Pancreas (tissue), 10 donors: ENCODE measurements around the gene AGPAT4. TPM values are rescaled to one million over a fixed set of nuclear protein-coding genes. Genes with fewer than 3 reads are reported as not detected.

Experiments
- ATAC-seq, 4 donors: fragments of 200-7000 bp; cut with Tn5 transposase; one replicate each; pipeline versions ENCODE4 v1.8.0 to v1.9.1; 2020; ENCODE audit warnings: mild to moderate bottlenecking in 4 of 4, moderate library complexity in 4 of 4
- DNase-seq, 6 donors: peaks; one replicate each; pipeline ENCODE4 v3.0.0-alpha.2; 2020
- FAIRE-seq: peaks from 2 replicates; lab custom pipeline; 2012; peaks lifted over from hg19 to GRCh38; lab: Jason Lieb, UNC
- H3K27ac ChIP-seq, 4 donors: fragments of 200-600 bp; sonication (generic); 1 replicate in 3 of 4; 2 replicates in 1 of 4; pipeline versions ENCODE4 v1.5.0 to v1.8.0; 2020
- H3K27me3 ChIP-seq, 4 donors: fragments of 200-600 bp; one replicate each; pipeline ENCODE4 v1.8.0; 2021
- H3K36me3 ChIP-seq, 3 donors: fragments of 200-600 bp; sonication (generic) in 1 of 3; one replicate each; pipeline versions ENCODE4 v1.5.0 to v1.8.0; 2020 to 2021
- H3K4me1 ChIP-seq, 3 donors: fragments of 200-600 bp; one replicate each; pipeline ENCODE4 v1.8.0; 2021
- H3K4me3 ChIP-seq, 4 donors: fragments of 200-600 bp; sonication (generic) in 2 of 4; one replicate each; pipeline versions ENCODE4 v1.5.0 to v1.8.0; 2020 to 2021
- H3K9me3 ChIP-seq, 4 donors: fragments of 200-600 bp; one replicate each; pipeline ENCODE4 v1.8.0; 2021
- CTCF ChIP-seq, 4 donors: fragments of 200-600 bp; sonication (generic) in 3 of 4; IDR thresholded peaks; one replicate each; pipeline versions ENCODE4 v1.5.0 to v1.8.0; 2021; ENCODE audit warnings: antibody characterized with exemption in 4 of 4
- WGBS, 2 donors: extraction: QIAGEN DNeasy Blood & Tissue Kit; methylation state at CpG; one replicate each; pipeline ENCODE4 v1.1.7; 2013; 5-methylcytosine and 5-hydroxymethylcytosine counted together
- intact Hi-C, 3 donors: fragments of 100-400 bp; cut with DNase I; formaldehyde crosslinking; loops; one replicate each; pipeline versions ENCODE4 v1.11.1 to v1.14.2; 2022
- polyA plus RNA-seq, 2 donors: library from polyadenylated mRNA; stranded (reverse); fragments of 200-250 nt; gene quantifications; one replicate each; pipeline ENCODE4 v1.2.3, GENCODE V29; 2013
- total RNA-seq, 6 donors: library from RNA; stranded (reverse); fragmentation: NEBNext Ultra II Directional in 4 of 6; extraction: Animal tissue kit (Norgen Biotek cat#: 25700) in 4 of 6; gene quantifications; one replicate each; pipeline versions ENCODE4 v1.2.1 to v1.2.4, GENCODE V29; 2021 to 2023
- donor health status: healthy with polysubstance abuse.
- donor health status: DM: no; HTN: no; CAD: no; lungs with moderate emphysema.
- donor health status: DM: no; HTN: no; CAD: no.
- donor health status: control.
- donor health status: control.
- donor health status: Bipolar disorder and iron deficiency.
- donor health status: DM: yes; HTN: yes; CAD: no.
- donor health status: DM: no; HTN: no; CAD: no.
- donor health status: DM: no; HTN: no; CAD: no.
- donor health status: DM: yes; HTN: yes; CAD: no.

The AGPAT4 gene
- total and polyA plus RNA-seq, 8 donors = 1.6 to 6.4 (median 2.3) TPM

DNA sequence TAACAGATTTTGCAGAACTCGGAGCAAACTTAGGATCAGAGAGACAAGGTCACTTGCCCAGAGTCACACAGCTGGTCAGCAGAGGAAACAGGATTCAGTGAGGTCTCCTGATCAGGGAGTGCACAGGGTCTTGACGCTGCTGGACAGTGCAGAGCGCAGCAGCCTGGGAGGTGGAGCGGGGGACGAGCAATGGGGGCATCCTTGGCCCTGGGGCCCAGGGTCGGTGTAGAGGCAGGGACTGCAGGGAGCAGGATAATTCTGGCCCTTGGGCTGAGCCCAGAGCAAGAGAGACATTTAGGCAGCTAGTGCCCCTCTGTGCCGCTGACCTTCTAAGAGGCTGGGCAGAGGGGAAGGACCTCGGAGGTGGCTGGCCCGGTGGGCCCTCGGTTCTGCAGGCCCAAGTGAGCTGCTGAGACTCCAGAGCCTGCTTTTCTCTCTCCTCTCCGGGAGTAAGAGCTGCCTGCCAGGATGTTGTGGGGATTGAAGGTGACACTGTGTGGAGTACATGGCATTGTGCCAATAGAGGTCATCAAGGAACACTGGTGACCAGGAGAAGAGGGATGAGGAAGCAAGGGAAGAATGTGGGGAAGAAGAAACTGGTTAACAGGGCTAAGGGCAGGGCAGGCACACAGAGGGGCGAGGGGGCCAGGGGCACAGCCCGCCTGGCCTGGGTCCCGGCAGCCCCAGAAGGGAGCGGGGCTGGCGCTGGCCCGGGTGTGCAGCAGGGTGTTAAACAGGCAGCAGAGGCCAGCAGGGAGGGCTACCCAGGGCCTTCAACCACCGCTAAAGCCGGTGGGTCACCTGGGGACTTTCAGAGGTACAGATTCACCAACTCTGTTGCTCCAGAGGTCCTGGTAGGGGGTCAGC lies 122.0 kb downstream of the AGPAT4 start:
- no peak for DNase-seq
- H3K4me1 ChIP-seq = no peaks in the 10 kb centered on the region
- no peak for FAIRE-seq
- H3K4me3 ChIP-seq = no peak overlapping the region
- TF ChIP-seq CTCF (IDR thresholded peaks at IDR 0.05) = no peak
- H3K36me3 ChIP-seq = no peaks in the 10 kb centered on the region
- WGBS, 2 donors = 90 to 92% methylated on average over 18 to 19 of the region's 19 CpGs
- H3K9me3 ChIP-seq = no peaks in the 10 kb centered on the region
- intact Hi-C loops = loop anchor here in 1 of 3 donors (10.0 kb wide), 1 partner anchor 223 kb away; no protein-coding TSS in a partner anchor
- H3K27ac ChIP-seq = no peak overlapping the region
- no peaks in the 10 kb centered on the region for H3K27me3 ChIP-seq
- no peak for ATAC-seq

DNA sequence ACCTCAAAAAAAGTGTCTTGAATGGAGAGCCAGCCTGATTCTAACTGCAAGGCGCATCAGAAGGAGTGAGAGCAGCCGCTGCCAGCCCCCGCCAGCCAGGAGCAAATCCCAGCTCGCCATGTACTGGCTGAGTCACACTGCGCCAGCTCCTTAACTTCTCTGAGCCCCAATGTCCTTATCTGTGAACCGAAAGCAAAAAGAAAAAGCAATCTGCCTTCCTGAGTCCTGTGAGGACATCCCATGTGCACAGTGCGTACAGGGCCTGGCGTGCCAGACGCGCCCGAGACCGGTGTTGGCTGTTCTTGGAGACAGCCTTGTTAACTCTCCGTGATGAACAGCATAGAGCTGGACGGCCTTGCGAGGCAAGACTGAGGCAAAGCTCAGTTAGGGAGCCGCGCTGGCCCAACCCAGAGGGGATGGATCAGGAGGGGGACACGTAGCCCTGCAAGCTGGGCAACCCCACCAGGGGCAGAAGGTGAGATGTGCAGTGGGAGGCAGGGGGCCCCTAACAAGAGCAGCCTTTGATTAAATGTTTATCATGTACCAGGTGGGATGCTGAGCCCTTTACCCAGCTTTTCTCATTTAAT lies 122.7 kb downstream of the AGPAT4 start:
- 92 to 94% methylated on average over 18 of the region's 18 CpGs for WGBS, 2 donors
- no peaks in the 10 kb centered on the region for H3K27me3 ChIP-seq
- intact Hi-C loops = loop anchor here in 1 of 3 donors (10.0 kb wide), 1 partner anchor 224 kb away; no protein-coding TSS in a partner anchor

DNA sequence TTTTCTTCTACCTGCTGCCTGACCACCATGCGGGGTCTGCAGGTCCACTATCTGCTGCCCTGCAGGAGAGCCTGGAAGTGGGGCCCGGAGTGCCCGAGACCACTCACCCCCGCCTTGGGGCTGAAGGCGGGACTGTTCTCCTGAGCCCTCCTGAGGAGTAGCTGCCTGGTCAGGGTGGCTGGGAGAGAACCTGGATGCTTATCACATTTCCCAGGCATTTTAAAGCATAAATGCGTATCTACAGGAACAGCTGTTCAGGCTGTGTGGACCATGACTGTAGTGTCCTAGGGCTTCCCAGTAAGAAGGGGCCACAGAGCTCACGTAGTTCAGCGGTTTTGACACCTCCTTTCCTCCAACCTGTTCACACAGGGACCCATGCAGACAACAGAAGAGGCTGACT lies 123.3 kb downstream of the AGPAT4 start:
- no peaks in the 10 kb centered on the region for H3K4me1 ChIP-seq
- no peak for ATAC-seq
- DNase-seq = no peak
- H3K36me3 ChIP-seq = no peaks in the 10 kb centered on the region
- intact Hi-C loops = loop anchor here in 1 of 3 donors (10.0 kb wide), 1 partner anchor 224 kb away; no protein-coding TSS in a partner anchor
- TF ChIP-seq CTCF (IDR thresholded peaks at IDR 0.05) = no peak
- WGBS, 2 donors = 83 to 91% methylated on average over 8 of the region's 8 CpGs
- FAIRE-seq = no peak
- no peak overlapping the region for H3K4me3 ChIP-seq
- H3K27me3 ChIP-seq = no peaks in the 10 kb centered on the region
- no peak overlapping the region for H3K27ac ChIP-seq
- no peaks in the 10 kb centered on the region for H3K9me3 ChIP-seq

More for the DNA sequence above, 122.7 kb downstream of the AGPAT4 start:
- no peak for TF ChIP-seq CTCF (IDR thresholded peaks at IDR 0.05)
- DNase-seq = no peak
- FAIRE-seq = no peak
- H3K27ac ChIP-seq = no peak overlapping the region
- no peak overlapping the region for H3K4me3 ChIP-seq
- no peaks in the 10 kb centered on the region for H3K36me3 ChIP-seq
- no peaks in the 10 kb centered on the region for H3K9me3 ChIP-seq
- ATAC-seq = no peak
- no peaks in the 10 kb centered on the region for H3K4me1 ChIP-seq

DNA sequence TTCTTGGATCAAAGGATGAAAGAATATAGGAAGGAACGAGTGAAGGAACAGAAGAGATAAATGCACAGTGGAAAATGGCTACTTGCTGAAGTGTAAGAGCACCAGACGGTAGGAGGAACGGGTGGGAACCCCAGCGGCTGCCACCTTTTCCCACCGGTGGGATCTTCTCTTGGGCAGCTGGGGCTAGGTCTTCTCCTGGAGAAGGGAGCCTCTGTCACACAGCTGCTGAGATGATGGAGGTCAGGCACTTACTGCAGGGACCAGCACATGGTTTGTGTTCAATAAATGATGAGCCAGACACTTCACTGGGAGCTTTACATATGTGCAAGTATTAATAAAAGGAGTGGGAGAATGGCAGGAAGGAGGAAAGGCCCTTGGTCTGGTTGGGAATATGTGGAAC lies 123.7 kb downstream of the AGPAT4 start:
- WGBS, 2 donors = 85 to 94% methylated on average over 5 of the region's 5 CpGs
- intact Hi-C loops = loop anchor here in 1 of 3 donors (10.0 kb wide), 1 partner anchor 225 kb away; no protein-coding TSS in a partner anchor
- TF ChIP-seq CTCF (IDR thresholded peaks at IDR 0.05) = no peak
- FAIRE-seq (no peak), ATAC-seq (no peak), DNase-seq (no peak)
- no peaks in the 10 kb centered on the region for H3K36me3 ChIP-seq
- H3K4me3 ChIP-seq = no peak overlapping the region
- H3K27me3 ChIP-seq = no peaks in the 10 kb centered on the region
- no peak overlapping the region for H3K27ac ChIP-seq
- H3K4me1 ChIP-seq = no peaks in the 10 kb centered on the region
- no peaks in the 10 kb centered on the region for H3K9me3 ChIP-seq
